IMR-90 (cell line): ENCODE measurements around the gene AKAP6. TPM values are rescaled to one million over a fixed set of nuclear protein-coding genes. Genes with fewer than 3 reads are reported as not detected.
A peak's percentile ranks its signal among the peaks of the same experiment; 100 is the strongest.

ENCODE experiments used
- ATAC-seq: fragments of 200-7000 bp; cut with Tn5 transposase; 2 replicates; pipeline ENCODE4 v1.9.1; 2020; ENCODE audit warnings: low read depth, mild to moderate bottlenecking, moderate library complexity
- BruUV-seq: library from RNA; stranded (reverse); fragments of 400-500 nt; replicated peaks from 2 replicates; lab custom pipeline; 2021; lab: Mats Ljungman, UMichigan
- CTCF ChIA-PET: fragments of 300-600 bp; formaldehyde crosslinking; extraction: SDS; loops from one replicate; lab custom pipeline; 2021; ENCODE audit warnings: antibody characterized with exemption; lab: Yijun Ruan, JAX
- POLR2A ChIA-PET: fragments of 300-600 bp; sonication (Branson Sonifier 250); formaldehyde crosslinking; loops from one replicate; lab custom pipeline; 2022; ENCODE audit warnings: antibody characterized with exemption; ENCODE audit not compliant: unreplicated experiment; lab: Charles Lee
- DNase-seq: peaks from one replicate; pipeline ENCODE4 v3.0.0; 2013
- H2AFZ ChIP-seq: replicated peaks from 2 replicates; pipeline ENCODE3; 2013; ENCODE audit warnings: low read length, mild to moderate bottlenecking; ENCODE audit not compliant: poor library complexity
- H2AK5ac ChIP-seq: 2 replicates; pipeline ENCODE4 v1.6.1; 2013; ENCODE audit warnings: low read depth, low read length, inconsistent platforms
- H2AK9ac ChIP-seq: replicated peaks from 2 replicates; pipeline ENCODE3; 2013; ENCODE audit warnings: mild to moderate bottlenecking, low read depth, low read length, moderate library complexity; ENCODE audit not compliant: poor library complexity
- H2BK120ac ChIP-seq: 2 replicates; pipeline ENCODE4 v1.6.1; 2013; ENCODE audit warnings: low read depth, low read length, inconsistent platforms
- H2BK15ac ChIP-seq: 3 replicates; pipeline ENCODE4 v1.6.1; 2013; ENCODE audit warnings: low read depth, low read length, inconsistent platforms
- H2BK20ac ChIP-seq: 2 replicates; pipeline ENCODE4 v1.6.1; 2013; ENCODE audit warnings: low read depth, mild to moderate bottlenecking, inconsistent platforms, low read length, moderate library complexity
- H2BK5ac ChIP-seq: 2 replicates; pipeline ENCODE4 v1.6.1; 2013; ENCODE audit warnings: mild to moderate bottlenecking, low read depth, low read length, inconsistent platforms; ENCODE audit not compliant: poor library complexity, severe bottlenecking
- H3K14ac ChIP-seq: replicated peaks from 2 replicates; pipeline ENCODE4 v1.6.1; 2013; ENCODE audit warnings: low read depth, low read length, inconsistent platforms
- H3K18ac ChIP-seq: 2 replicates; pipeline ENCODE4 v1.6.1; 2013; ENCODE audit warnings: low read depth, low read length, control low read depth
- H3K23ac ChIP-seq: 2 replicates; pipeline ENCODE4 v1.6.1; 2013; ENCODE audit warnings: low read depth, low read length, inconsistent platforms
- H3K27ac ChIP-seq: 2 replicates; pipeline ENCODE4 v1.5.1; 2013; ENCODE audit warnings: mild to moderate bottlenecking, control low read depth, low read length; ENCODE audit not compliant: insufficient read depth
- H3K27me3 ChIP-seq: 2 replicates; pipeline ENCODE4 v1.6.1; 2013; ENCODE audit warnings: low read length; ENCODE audit not compliant: control insufficient read depth, insufficient read depth
- H3K36me3 ChIP-seq: 2 replicates; pipeline ENCODE4 v1.6.1; 2013; ENCODE audit warnings: low read length, mixed read lengths; ENCODE audit not compliant: control insufficient read depth, insufficient read depth
- H3K4ac ChIP-seq: 2 replicates; pipeline ENCODE4 v1.6.1; 2013; ENCODE audit warnings: low read depth, low read length, inconsistent platforms
- H3K4me1 ChIP-seq: 2 replicates; pipeline ENCODE4 v1.6.1; 2013; ENCODE audit warnings: low read length, mixed read lengths; ENCODE audit not compliant: control insufficient read depth, insufficient read depth
- H3K4me2 ChIP-seq: 2 replicates; pipeline ENCODE4 v1.6.1; 2013; ENCODE audit warnings: low read depth, mild to moderate bottlenecking, control low read depth, low read length, moderate library complexity
- H3K4me3 ChIP-seq: 2 replicates; pipeline ENCODE4 v1.5.1; 2013; ENCODE audit warnings: low read depth, mild to moderate bottlenecking, control low read depth, low read length, moderate library complexity; ENCODE audit not compliant: insufficient read depth
- H3K56ac ChIP-seq: 2 replicates; pipeline ENCODE4 v1.6.1; 2013; ENCODE audit warnings: low read length, inconsistent platforms; ENCODE audit not compliant: insufficient read depth; ENCODE audit errors: extremely low read depth
- H3K79me1 ChIP-seq, 2 experiments: 2 replicates each; pipeline ENCODE4 v1.6.1; 2013; ENCODE audit warnings: low read length in 2 of 2, inconsistent platforms in 1 of 2, low read depth in 1 of 2
- H3K9ac ChIP-seq: 2 replicates; pipeline ENCODE4 v1.6.1; 2013; ENCODE audit warnings: low read depth, low read length, control low read depth
- H3K9me1 ChIP-seq: 2 replicates; pipeline ENCODE4 v1.6.1; 2013; ENCODE audit warnings: low read length, inconsistent platforms; ENCODE audit not compliant: insufficient read depth
- H3K9me3 ChIP-seq: 2 replicates; pipeline ENCODE4 v1.6.1; 2013; ENCODE audit warnings: low read length; ENCODE audit not compliant: control insufficient read depth, insufficient read depth
- H4K20me1 ChIP-seq: 2 replicates; pipeline ENCODE4 v1.6.1; 2013; ENCODE audit warnings: low read length, inconsistent platforms; ENCODE audit not compliant: insufficient read depth
- H4K5ac ChIP-seq: 2 replicates; pipeline ENCODE4 v1.6.1; 2013; ENCODE audit warnings: mild to moderate bottlenecking, low read depth, low read length, control low read depth
- H4K8ac ChIP-seq, 2 experiments: 2 replicates each; pipeline ENCODE4 v1.6.1; 2013; ENCODE audit warnings: low read depth in 2 of 2, low read length in 2 of 2, control low read depth in 1 of 2, inconsistent platforms in 1 of 2
- H4K91ac ChIP-seq: 2 replicates; pipeline ENCODE4 v1.6.1; 2013; ENCODE audit warnings: low read depth, low read length, inconsistent platforms; ENCODE audit not compliant: insufficient read depth
- BHLHE40 ChIP-seq: fragments of 150-350 bp; IDR thresholded peaks from 2 replicates; pipeline ENCODE4 v1.6.1; 2016; ENCODE audit warnings: mild to moderate bottlenecking, low read depth, low read length
- CEBPB ChIP-seq: IDR thresholded peaks from 2 replicates; pipeline ENCODE4 v1.6.1; 2012; ENCODE audit warnings: low read depth, low read length, improper control_type of control experiment
- CHD1 ChIP-seq: IDR thresholded peaks from 2 replicates; pipeline ENCODE4 v1.6.1; 2012; ENCODE audit warnings: low read depth, low read length, improper control_type of control experiment
- CTCF ChIP-seq: conservative IDR thresholded peaks from 2 replicates; pipeline ENCODE4 v1.5.1; 2012; ENCODE audit warnings: mild to moderate bottlenecking, low read depth, low read length, improper control_type of control experiment
- FOS ChIP-seq: fragments of 150-350 bp; IDR thresholded peaks from 2 replicates; pipeline ENCODE4 v1.6.1; 2016; ENCODE audit warnings: low read depth, low read length
- MAFK ChIP-seq: IDR thresholded peaks from 2 replicates; pipeline ENCODE4 v1.6.1; 2012; ENCODE audit warnings: low read depth, low read length, improper control_type of control experiment
- MAZ ChIP-seq: IDR thresholded peaks from 2 replicates; pipeline ENCODE4 v1.6.1; 2012; ENCODE audit warnings: low read depth, mild to moderate bottlenecking, low read length, improper control_type of control experiment, moderate library complexity, borderline replicate concordance
- NFE2L2 ChIP-seq: fragments of 150-350 bp; IDR thresholded peaks from 2 replicates; pipeline ENCODE4 v1.6.1; 2016; ENCODE audit warnings: low read depth, mild to moderate bottlenecking, low read length
- RAD21 ChIP-seq: IDR thresholded peaks from 2 replicates; pipeline ENCODE4 v1.6.1; 2012; ENCODE audit warnings: low read length, improper control_type of control experiment
- RCOR1 ChIP-seq: IDR thresholded peaks from 2 replicates; pipeline ENCODE4 v1.6.1; 2012; ENCODE audit warnings: mild to moderate bottlenecking, low read length, improper control_type of control experiment; ENCODE audit not compliant: insufficient replicate concordance
- WGBS, 2 experiments: methylation state at CpG; one replicate each; pipeline versions ENCODE4 v1.1.5 to v1.1.7; 2013; ENCODE audit warnings: missing lambda C conversion rate in 2 of 2; ENCODE audit not compliant: insufficient read length in 1 of 2; ENCODE audit errors: extremely low coverage in 2 of 2; 5-methylcytosine and 5-hydroxymethylcytosine counted together
- dilution Hi-C: fragments of 300-500 bp; cut with HindIII; formaldehyde crosslinking; loops from one replicate; pipeline ENCODE4 v1.14.3; 2018; ENCODE audit warnings: low sequenced_read_pairs; ENCODE audit not compliant: unreplicated experiment
- in situ Hi-C: fragments of 300-500 bp; cut with MboI; formaldehyde crosslinking; loops from 3 replicates; pipeline ENCODE4 v1.14.3; 2019; ENCODE audit warnings: low sequenced_read_pairs, inconsistent platforms, mixed read lengths
- intact Hi-C: fragments of 100-400 bp; cut with micrococcal nuclease; formaldehyde crosslinking; loops from 2 replicates; pipeline ENCODE4 v1.10.0; 2022
- polyA plus RNA-seq, 3 experiments: library from polyadenylated mRNA; depleted of rRNA; stranded (reverse); fragments of >200 nt; gene quantifications; 2 replicates each; pipeline ENCODE4 v1.2.3, GENCODE V29; 2012; ENCODE audit warnings: low replicate concordance in 1 of 3
- total RNA-seq: library from RNA; depleted of rRNA; stranded (reverse); fragments of >200 nt; gene quantifications from 2 replicates; pipeline ENCODE4 v1.2.3, GENCODE V29; 2012
- TF ChIP-seq, protein P1 (sequence below): fragments of 150-350 bp; IDR thresholded peaks from 2 replicates; pipeline ENCODE4 v1.6.1; 2017; ENCODE audit warnings: mild to moderate bottlenecking, antibody characterized with exemption, low read length, low read depth

The AKAP6 gene
- total and polyA plus RNA-seq, 2 of the 4 experiments (the other 2 are of a cell fraction) = 0.22 to 1.6 TPM

DNA sequence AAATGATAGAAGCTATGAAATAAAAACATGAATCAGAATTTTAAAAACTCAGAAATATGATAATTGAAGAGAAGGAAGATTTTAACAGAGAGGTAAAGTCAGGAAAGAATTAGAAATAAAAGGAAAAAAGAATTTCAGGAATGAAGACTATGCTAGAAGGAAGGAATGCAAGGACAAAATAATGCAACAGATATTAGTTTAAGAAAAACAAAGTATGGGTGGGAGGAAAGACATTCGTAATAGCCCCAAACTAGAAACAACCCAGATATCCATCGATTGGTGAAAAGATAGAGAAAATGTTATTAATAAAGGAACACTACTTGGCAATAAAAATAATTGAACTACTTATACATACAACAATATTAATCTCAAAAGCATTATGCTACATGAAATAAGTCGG, 129.6 kb downstream of the AKAP6 start:
- no peak overlapping the region for H2AFZ ChIP-seq
- no peak overlapping the region for H3K4ac ChIP-seq
- H4K8ac ChIP-seq = no peak overlapping the region; a peak in 1 of 4 replicates
- intact Hi-C loops = loop anchor here (5.0 kb wide), 1 partner anchor 86 kb away; no protein-coding TSS in a partner anchor
- H3K4me3 ChIP-seq = no peak overlapping the region
- 0 out of 2 replicates have a peak, but pooled peaks have one; percentile 13 for ATAC-seq
- H4K5ac ChIP-seq = no peak overlapping the region
- 0 out of 2 replicates have a peak, but pooled peaks cover 2% of the 10 kb centered on the region for H3K9me1 ChIP-seq
- H3K9me3 ChIP-seq = no peaks in the 10 kb centered on the region
- no peak overlapping the region for H3K14ac ChIP-seq
- dilution Hi-C loops = no loop called here
- ChIA-PET CTCF (interaction anchor here (1.4 kb wide), 1 partner anchor 204 kb away, joined by 5 read pairs; no protein-coding TSS in a partner anchor), POLR2A (interaction anchor here (0.6 kb wide), 1 partner anchor 65 kb away, joined by 6 read pairs; no protein-coding TSS in a partner anchor)
- no peaks in the 10 kb centered on the region for H4K20me1 ChIP-seq
- DNase-seq = no peak
- H2BK20ac ChIP-seq = peak overlapping the region; percentile 70; the same call in 1 of the 2 replicates
- H3K27me3 ChIP-seq = no peaks in the 10 kb centered on the region
- peak overlapping the region; percentile 50 for H2BK5ac ChIP-seq
- no peak overlapping the region for H3K18ac ChIP-seq
- H3K4me2 ChIP-seq = no peak overlapping the region
- no peak for TF ChIP-seq FOS
- no peak for TF ChIP-seq BHLHE40
- no peak for TF ChIP-seq CTCF
- no peak for TF ChIP-seq RCOR1
- TF ChIP-seq MAZ = no peak
- no peak for TF ChIP-seq MAFK
- TF ChIP-seq, protein P1, sequence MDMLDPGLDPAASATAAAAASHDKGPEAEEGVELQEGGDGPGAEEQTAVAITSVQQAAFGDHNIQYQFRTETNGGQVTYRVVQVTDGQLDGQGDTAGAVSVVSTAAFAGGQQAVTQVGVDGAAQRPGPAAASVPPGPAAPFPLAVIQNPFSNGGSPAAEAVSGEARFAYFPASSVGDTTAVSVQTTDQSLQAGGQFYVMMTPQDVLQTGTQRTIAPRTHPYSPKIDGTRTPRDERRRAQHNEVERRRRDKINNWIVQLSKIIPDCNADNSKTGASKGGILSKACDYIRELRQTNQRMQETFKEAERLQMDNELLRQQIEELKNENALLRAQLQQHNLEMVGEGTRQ = no peak
- no peak for TF ChIP-seq RAD21
- TF ChIP-seq NFE2L2 = no peak
- no peak for TF ChIP-seq CHD1
- TF ChIP-seq CEBPB = no peak
- no peak overlapping the region for H2BK15ac ChIP-seq
- no peaks in the 10 kb centered on the region for H3K79me1 ChIP-seq
- H3K56ac ChIP-seq = no peak overlapping the region
- BruUV-seq = no TSS peak
- peaks cover 2% of the 10 kb centered on the region; the same call in 1 of the 2 replicates for H3K4me1 ChIP-seq
- no peak overlapping the region for H2AK5ac ChIP-seq
- no peak overlapping the region for H4K91ac ChIP-seq
- WGBS, 2 experiments = no CpG with 5 or more reads among the region's 3 CpGs
- H3K23ac ChIP-seq = no peak overlapping the region
- H3K9ac ChIP-seq = no peak overlapping the region
- in situ Hi-C loops = loop anchor here (25.0 kb wide), 1 partner anchor 946 kb away; no protein-coding TSS in a partner anchor
- H3K27ac ChIP-seq = no peak overlapping the region
- no peaks in the 10 kb centered on the region for H3K36me3 ChIP-seq
- 0 out of 2 replicates have a peak overlapping the region, but pooled peaks have one; percentile 24 for H2BK120ac ChIP-seq
- H2AK9ac ChIP-seq = no peak overlapping the region
